ENCODE measurements around the gene IL17D.

DNA sequence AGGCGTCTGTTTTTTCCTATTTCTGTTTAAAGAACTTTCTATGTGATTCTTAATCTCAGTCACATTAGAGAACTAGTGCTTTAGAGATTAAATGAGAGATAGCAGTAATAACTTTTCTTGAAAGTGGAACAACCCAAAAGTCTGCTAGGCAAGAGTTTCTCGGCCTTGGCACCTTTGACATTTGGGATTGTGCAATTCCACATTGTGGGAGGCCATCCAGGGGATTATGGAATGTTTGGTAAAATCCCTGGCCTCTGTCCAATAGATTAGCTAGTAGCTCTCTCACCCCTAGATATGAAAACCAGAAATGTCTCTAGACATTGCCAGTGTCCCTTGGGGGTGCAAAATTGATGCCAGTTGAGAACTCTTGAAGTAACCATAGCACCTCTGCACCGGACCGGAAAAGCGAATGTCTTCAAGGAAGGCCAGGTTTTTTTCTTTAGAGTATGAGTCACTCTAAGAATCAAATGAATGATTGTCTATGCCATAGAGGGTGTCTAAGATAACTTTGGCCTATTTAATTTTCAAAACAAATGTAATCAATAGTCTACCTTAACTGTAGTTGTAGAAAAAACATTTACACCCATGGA, 45.0 kb upstream of the IL17D start:
- no peak for TF ChIP-seq POLR2A (IDR thresholded peaks at IDR 0.05)
- TF ChIP-seq, protein P1, sequence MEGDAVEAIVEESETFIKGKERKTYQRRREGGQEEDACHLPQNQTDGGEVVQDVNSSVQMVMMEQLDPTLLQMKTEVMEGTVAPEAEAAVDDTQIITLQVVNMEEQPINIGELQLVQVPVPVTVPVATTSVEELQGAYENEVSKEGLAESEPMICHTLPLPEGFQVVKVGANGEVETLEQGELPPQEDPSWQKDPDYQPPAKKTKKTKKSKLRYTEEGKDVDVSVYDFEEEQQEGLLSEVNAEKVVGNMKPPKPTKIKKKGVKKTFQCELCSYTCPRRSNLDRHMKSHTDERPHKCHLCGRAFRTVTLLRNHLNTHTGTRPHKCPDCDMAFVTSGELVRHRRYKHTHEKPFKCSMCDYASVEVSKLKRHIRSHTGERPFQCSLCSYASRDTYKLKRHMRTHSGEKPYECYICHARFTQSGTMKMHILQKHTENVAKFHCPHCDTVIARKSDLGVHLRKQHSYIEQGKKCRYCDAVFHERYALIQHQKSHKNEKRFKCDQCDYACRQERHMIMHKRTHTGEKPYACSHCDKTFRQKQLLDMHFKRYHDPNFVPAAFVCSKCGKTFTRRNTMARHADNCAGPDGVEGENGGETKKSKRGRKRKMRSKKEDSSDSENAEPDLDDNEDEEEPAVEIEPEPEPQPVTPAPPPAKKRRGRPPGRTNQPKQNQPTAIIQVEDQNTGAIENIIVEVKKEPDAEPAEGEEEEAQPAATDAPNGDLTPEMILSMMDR (IDR thresholded peaks at IDR 0.05): no peak

Data from adrenal gland (tissue), 5 donors.